Skeletal muscle cell (primary cell): ENCODE results near the gene BCL2L11.

ENCODE experiments used
- DNase-seq: peaks from one replicate; pipeline ENCODE4 v3.0.0-alpha.2; 2010; ENCODE audit warnings: low read depth
- H3K4me3 ChIP-seq: 2 replicates; pipeline ENCODE4 v1.5.1; 2011; ENCODE audit warnings: low read depth, mild to moderate bottlenecking, control low read depth, low read length, moderate library complexity

The BCL2L11 gene

DNA sequence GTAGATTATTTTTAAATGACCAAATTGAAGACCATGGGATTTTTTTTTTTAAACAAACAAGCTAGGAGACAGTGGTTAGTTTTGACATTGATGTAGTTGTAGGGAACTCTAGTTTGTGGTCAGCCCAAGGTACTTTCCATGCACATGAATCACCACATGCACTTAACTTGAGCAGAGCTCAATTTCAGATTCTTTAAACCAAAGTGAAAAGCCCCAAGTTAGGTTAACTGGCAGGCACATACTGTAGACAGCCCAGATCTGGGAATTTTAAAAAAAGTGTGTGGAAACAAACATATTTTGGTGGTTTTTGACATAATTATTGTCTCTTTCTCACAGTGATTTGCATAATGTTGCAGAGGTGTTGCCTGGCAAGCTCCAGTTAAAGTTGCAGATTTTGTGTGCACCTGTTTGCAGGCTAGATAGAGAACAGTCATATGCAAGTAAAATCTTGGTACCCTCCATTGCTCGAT lies 88.4 kb downstream of the BCL2L11 start:
- DNase-seq = peak; percentile 55

GRCh38 chr2:111210036-111210435 lies 89.3 kb downstream of the BCL2L11 start:
- no peak overlapping the region for H3K4me3 ChIP-seq
- no peak for DNase-seq

More for the DNA sequence above, 88.4 kb downstream of the BCL2L11 start:
- no peak overlapping the region for H3K4me3 ChIP-seq

DNA sequence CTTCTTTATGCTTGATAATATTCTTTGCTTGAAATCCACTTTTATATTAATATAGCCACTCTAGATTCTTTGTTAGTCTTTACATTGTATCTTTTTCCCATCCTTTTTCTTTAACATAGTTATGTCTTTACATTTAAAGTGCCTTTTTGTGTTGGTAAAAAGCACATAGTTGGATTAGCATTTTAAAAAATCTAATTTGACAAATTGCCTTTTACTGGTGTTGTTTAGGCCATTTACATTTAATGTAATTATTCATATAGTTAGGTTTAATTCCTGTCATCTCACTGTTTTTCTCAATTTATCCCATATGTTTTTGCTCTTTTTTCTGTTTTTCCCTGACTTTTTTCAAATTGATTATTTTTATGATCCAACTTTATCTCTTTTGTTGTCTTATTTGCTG lies 93.2 kb downstream of the BCL2L11 start:
- no peak overlapping the region for H3K4me3 ChIP-seq
- DNase-seq = no peak

DNA sequence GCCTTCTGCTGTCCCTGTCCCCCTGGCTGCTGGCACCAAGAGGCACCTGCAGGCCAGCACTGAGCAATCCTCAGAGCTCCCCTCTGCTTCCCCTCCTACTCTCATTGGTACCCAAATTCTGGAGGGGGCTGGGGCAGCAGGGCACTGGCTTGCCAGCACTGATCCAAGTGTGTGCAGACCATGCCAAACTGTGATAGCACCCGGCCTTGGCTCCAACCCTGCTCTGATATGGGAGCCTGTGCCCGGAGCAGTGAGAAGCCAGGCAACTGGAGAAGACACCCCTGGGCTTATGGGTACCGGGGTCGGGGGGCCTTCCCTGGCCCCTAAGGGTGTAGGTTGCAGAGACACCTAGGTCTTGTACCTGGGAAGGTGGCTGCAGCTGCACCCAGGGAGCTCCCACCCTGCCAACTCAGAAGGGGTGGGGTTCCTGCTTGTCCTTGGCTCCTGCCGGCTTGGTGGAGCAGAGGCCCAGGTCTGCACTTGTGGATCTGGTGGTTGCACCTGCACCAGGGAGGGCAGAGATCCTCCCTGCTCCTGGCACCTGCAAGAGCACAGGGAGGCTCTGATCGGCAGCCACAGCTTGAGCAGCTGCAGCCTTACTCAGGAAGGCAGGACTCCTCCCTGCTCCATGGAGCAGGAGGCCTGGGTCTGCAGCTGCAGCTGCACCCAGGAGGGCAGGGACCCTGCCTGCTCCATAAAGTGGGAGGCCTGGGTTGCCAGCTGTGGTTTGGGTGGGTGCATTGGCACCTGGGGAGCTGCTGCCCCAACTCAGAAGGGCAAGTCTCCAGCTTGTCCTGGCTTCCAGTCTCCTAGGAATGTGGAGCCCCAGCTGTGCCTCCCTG lies 96.3 kb downstream of the BCL2L11 start:
- DNase-seq = no peak
- H3K4me3 ChIP-seq = no peak overlapping the region
